Measurements from ENCODE around the gene ITGA3. TPM values are rescaled to one million over a fixed set of nuclear protein-coding genes. Genes with fewer than 3 reads are reported as not detected.

ITGA3 gene
- total RNA-seq, 1 donor from 2014 or later: 16.4 TPM

Other genes starting within 250 kb of the ITGA3 start
- 0.43 TPM for gene TAC4, start 208.0 kb upstream of the ITGA3 start, total RNA-seq
- not detected for gene DLX4, start 86.9 kb upstream of the ITGA3 start, total RNA-seq
- gene DLX3, start 60.9 kb upstream of the ITGA3 start, total RNA-seq: not detected
- gene PDK2, start 39.2 kb downstream of the ITGA3 start, total RNA-seq: 260 TPM
- 1.7 TPM for gene SAMD14, start 74.0 kb downstream of the ITGA3 start, total RNA-seq
- 38.4 TPM for gene PPP1R9B, start 94.6 kb downstream of the ITGA3 start, total RNA-seq
- gene SGCA, start 109.9 kb downstream of the ITGA3 start, total RNA-seq: 151 TPM
- 28.2 TPM for gene COL1A1, start 145.5 kb downstream of the ITGA3 start, total RNA-seq
- gene TMEM92, start 218.4 kb downstream of the ITGA3 start, total RNA-seq: not detected